Fibroblast of lung (primary cell): Measurements from ENCODE around the gene SCAMP3. TPM values are rescaled to one million over a fixed set of nuclear protein-coding genes. Genes with fewer than 3 reads are reported as not detected.

ENCODE experiments used
- DNase-seq, 2 donors: peaks; one replicate each; pipeline versions ENCODE4 v3.0.0 to v3.0.0-alpha.2; 2010; ENCODE audit warnings: low read depth in 2 of 2
- H2AFZ ChIP-seq: 2 replicates; pipeline ENCODE4 v1.5.1; 2012; ENCODE audit warnings: low read length, control low read depth, inconsistent platforms
- H3K27ac ChIP-seq: 2 replicates; pipeline ENCODE4 v1.5.1; 2011; ENCODE audit warnings: low read length, control low read depth; ENCODE audit not compliant: insufficient read depth
- H3K27me3 ChIP-seq: 2 replicates; pipeline ENCODE4 v1.5.1; 2011; ENCODE audit warnings: mild to moderate bottlenecking, low read length; ENCODE audit not compliant: control insufficient read depth, insufficient read depth
- H3K36me3 ChIP-seq: 2 replicates; pipeline ENCODE4 v1.5.1; 2011; ENCODE audit warnings: low read length; ENCODE audit not compliant: control insufficient read depth, insufficient read depth
- H3K4me1 ChIP-seq: 2 replicates; pipeline ENCODE4 v1.5.1; 2011; ENCODE audit warnings: low read length; ENCODE audit not compliant: control insufficient read depth, insufficient read depth; ENCODE audit errors: extremely low read depth
- H3K4me2 ChIP-seq: 2 replicates; pipeline ENCODE4 v1.5.1; 2011; ENCODE audit warnings: low read length, control low read depth; ENCODE audit not compliant: insufficient read depth; ENCODE audit errors: extremely low read depth
- H3K4me3 ChIP-seq, 4 experiments: fragments of 200-600 bp in 1 of 4; sonication (generic) in 1 of 4; replicated peaks in 1 of 4; 2 replicates each; pipeline ENCODE4 v1.5.1; 2011 to 2016; ENCODE audit warnings: low read length in 4 of 4, low read depth in 3 of 4, mild to moderate bottlenecking in 3 of 4, control low read depth in 2 of 4, inconsistent platforms in 1 of 4, mixed read lengths in 1 of 4; ENCODE audit not compliant: insufficient read depth in 1 of 4; ENCODE audit errors: control extremely low read depth in 1 of 4
- H3K79me2 ChIP-seq: 2 replicates; pipeline ENCODE4 v1.5.1; 2012; ENCODE audit warnings: mild to moderate bottlenecking, low read length, inconsistent platforms; ENCODE audit not compliant: control insufficient read depth, insufficient read depth
- H3K9ac ChIP-seq: 2 replicates; pipeline ENCODE4 v1.5.1; 2011; ENCODE audit warnings: mild to moderate bottlenecking, low read length, control low read depth; ENCODE audit not compliant: insufficient read depth
- H3K9me3 ChIP-seq: 2 replicates; pipeline ENCODE4 v1.5.1; 2012; ENCODE audit warnings: low read depth, low read length; ENCODE audit not compliant: control insufficient read depth, insufficient read depth
- H4K20me1 ChIP-seq: 2 replicates; pipeline ENCODE4 v1.5.1; 2011; ENCODE audit warnings: low read length; ENCODE audit not compliant: control insufficient read depth, insufficient read depth; ENCODE audit errors: extremely low read depth
- EZH2 ChIP-seq: IDR thresholded peaks from 2 replicates; pipeline ENCODE4 v1.5.1; 2012; ENCODE audit warnings: low read length, control low read depth, mild to moderate bottlenecking; ENCODE audit errors: missing control alignments
- polyA plus RNA-seq, 2 donors: library from polyadenylated mRNA; depleted of rRNA in 1 of 2; stranded (reverse) in 1 of 2; unstranded in 1 of 2; fragments of >200 nt; gene quantifications; 2 replicates each; pipeline ENCODE4 v1.2.1, GENCODE V29; 2011 to 2012; ENCODE audit warnings: missing spikeins in 1 of 2
- total RNA-seq: library from RNA; depleted of rRNA; stranded (reverse); fragments of >200 nt; gene quantifications from 2 replicates; pipeline ENCODE4 v1.2.1, GENCODE V29; 2014
- TF ChIP-seq, protein P1 (sequence below), 2 donors: IDR thresholded peaks in 1 of 2; conservative IDR thresholded peaks in 1 of 2; 1 replicate in 1 of 2; 2 replicates in 1 of 2; pipeline ENCODE4 v1.5.1; 2011 to 2012; ENCODE audit warnings: low read length in 2 of 2, control low read depth in 1 of 2, inconsistent platforms in 1 of 2, low read depth in 1 of 2, mild to moderate bottlenecking in 1 of 2

The SCAMP3 gene
- total and polyA plus RNA-seq, 2 donors (not counting 1 experiment from before 2014, with no cell fraction given): 33.2 to 106 TPM

GRCh38 chr1:155207806-155208540, 54.2 kb downstream of the SCAMP3 start, which contains the start of gene THBS3:
TSS of gene THBS3 (minus strand) at chr1:155207897. CDS start at chr1:155207876, 21 bp downstream.
- no peak within 1 kb of the TSS for H2AFZ ChIP-seq
- H3K27me3 ChIP-seq: no peaks in the 10 kb centered on the region
- no peaks in the 10 kb centered on the region for H3K36me3 ChIP-seq
- no peak for TF ChIP-seq EZH2
- TF ChIP-seq, protein P1, sequence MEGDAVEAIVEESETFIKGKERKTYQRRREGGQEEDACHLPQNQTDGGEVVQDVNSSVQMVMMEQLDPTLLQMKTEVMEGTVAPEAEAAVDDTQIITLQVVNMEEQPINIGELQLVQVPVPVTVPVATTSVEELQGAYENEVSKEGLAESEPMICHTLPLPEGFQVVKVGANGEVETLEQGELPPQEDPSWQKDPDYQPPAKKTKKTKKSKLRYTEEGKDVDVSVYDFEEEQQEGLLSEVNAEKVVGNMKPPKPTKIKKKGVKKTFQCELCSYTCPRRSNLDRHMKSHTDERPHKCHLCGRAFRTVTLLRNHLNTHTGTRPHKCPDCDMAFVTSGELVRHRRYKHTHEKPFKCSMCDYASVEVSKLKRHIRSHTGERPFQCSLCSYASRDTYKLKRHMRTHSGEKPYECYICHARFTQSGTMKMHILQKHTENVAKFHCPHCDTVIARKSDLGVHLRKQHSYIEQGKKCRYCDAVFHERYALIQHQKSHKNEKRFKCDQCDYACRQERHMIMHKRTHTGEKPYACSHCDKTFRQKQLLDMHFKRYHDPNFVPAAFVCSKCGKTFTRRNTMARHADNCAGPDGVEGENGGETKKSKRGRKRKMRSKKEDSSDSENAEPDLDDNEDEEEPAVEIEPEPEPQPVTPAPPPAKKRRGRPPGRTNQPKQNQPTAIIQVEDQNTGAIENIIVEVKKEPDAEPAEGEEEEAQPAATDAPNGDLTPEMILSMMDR (conservative IDR thresholded peaks at IDR 0.05 in 1 of 2, IDR thresholded peaks at IDR 0.05 in 1 of 2; ENCODE audit: low read depth in 1 of 2, low read length in 2 of 2): no peak
- no peaks in the 10 kb centered on the region for H3K79me2 ChIP-seq
- H3K4me1 ChIP-seq: peaks cover 15% of the 10 kb centered on the region
- H3K27ac ChIP-seq: peak within 1 kb of the TSS; percentile 100
- peak within 1 kb of the TSS; percentile 100 for H3K9ac ChIP-seq
- peak within 1 kb of the TSS; percentile 99 for H3K4me2 ChIP-seq
- peak within 1 kb of the TSS; percentile 75 to 100 (median 90) for H3K4me3 ChIP-seq
- H4K20me1 ChIP-seq: no peaks in the 10 kb centered on the region
- no peaks in the 10 kb centered on the region for H3K9me3 ChIP-seq
- DNase-seq: peak; percentile 28 to 57

GRCh38 chr1:155206891-155207805, 55.0 kb downstream of the SCAMP3 start:
- TF ChIP-seq, protein P1 (conservative IDR thresholded peaks at IDR 0.05 in 1 of 2, IDR thresholded peaks at IDR 0.05 in 1 of 2; ENCODE audit: low read depth in 1 of 2, low read length in 2 of 2): peak; percentile 88 to 90
- TF ChIP-seq EZH2: no peak
- H3K9ac ChIP-seq: peak overlapping the region; percentile 100
- no peaks in the 10 kb centered on the region for H3K9me3 ChIP-seq
- peaks cover 15% of the 10 kb centered on the region for H3K4me1 ChIP-seq
- H3K4me2 ChIP-seq: peak overlapping the region; percentile 84
- no peaks in the 10 kb centered on the region for H3K27me3 ChIP-seq
- peak overlapping the region; percentile 52 to 100 (median 82) for H3K4me3 ChIP-seq
- peaks cover 3% of the 10 kb centered on the region for H3K36me3 ChIP-seq
- DNase-seq: peak; percentile 72 to 77
- no peak overlapping the region for H2AFZ ChIP-seq
- H3K27ac ChIP-seq: peak overlapping the region; percentile 100
- no peaks in the 10 kb centered on the region for H4K20me1 ChIP-seq
- no peaks in the 10 kb centered on the region for H3K79me2 ChIP-seq

Other genes starting within 250 kb of the SCAMP3 start
- gene DCST2, start 228.6 kb downstream of the SCAMP3 start, total RNA-seq: under 0.01 and 0.17 TPM in 2 replicates
- 0.06 and 0.10 TPM in 2 replicates for gene DCST2, start 228.6 kb downstream of the SCAMP3 start, polyA plus RNA-seq
- not detected in 2 replicates for gene DCST1, start 228.5 kb downstream of the SCAMP3 start, total RNA-seq
- not detected in 2 replicates for gene DCST1, start 228.5 kb downstream of the SCAMP3 start, polyA plus RNA-seq
- 49.1 and 58.5 TPM in 2 replicates for gene ADAM15, start 211.0 kb downstream of the SCAMP3 start, total RNA-seq
- gene ADAM15, start 211.0 kb downstream of the SCAMP3 start, polyA plus RNA-seq: 19.5 and 28.9 TPM in 2 replicates
- gene EFNA4, start 198.6 kb downstream of the SCAMP3 start, total RNA-seq: 2.8 and 3.8 TPM in 2 replicates
- gene EFNA4, start 198.6 kb downstream of the SCAMP3 start, polyA plus RNA-seq: 2.6 and 4.3 TPM in 2 replicates
- 0.33 and 0.51 TPM in 2 replicates for gene EFNA3, start 183.5 kb downstream of the SCAMP3 start, total RNA-seq
- 0.16 and 0.30 TPM in 2 replicates for gene EFNA3, start 183.5 kb downstream of the SCAMP3 start, polyA plus RNA-seq
- 0.26 TPM in 1 of 2 replicates, not detected in the other for gene EFNA1, start 134.5 kb downstream of the SCAMP3 start, total RNA-seq
- 0.06 and 0.07 TPM in 2 replicates for gene EFNA1, start 134.5 kb downstream of the SCAMP3 start, polyA plus RNA-seq
- gene SLC50A1, start 126.5 kb downstream of the SCAMP3 start, total RNA-seq: 35.4 and 61.1 TPM in 2 replicates
- 29.4 and 36.0 TPM in 2 replicates for gene SLC50A1, start 126.5 kb downstream of the SCAMP3 start, polyA plus RNA-seq
- 27.7 and 40.5 TPM in 2 replicates for gene DPM3, start 121.8 kb downstream of the SCAMP3 start, total RNA-seq
- 31.9 and 35.4 TPM in 2 replicates for gene DPM3, start 121.8 kb downstream of the SCAMP3 start, polyA plus RNA-seq
- gene KRTCAP2, start 89.1 kb downstream of the SCAMP3 start, total RNA-seq: 122 and 125 TPM in 2 replicates
- gene KRTCAP2, start 89.1 kb downstream of the SCAMP3 start, polyA plus RNA-seq: 123 and 134 TPM in 2 replicates
- gene TRIM46, start 88.5 kb downstream of the SCAMP3 start, total RNA-seq: 3.1 and 4.0 TPM in 2 replicates
- 1.9 and 2.2 TPM in 2 replicates for gene TRIM46, start 88.5 kb downstream of the SCAMP3 start, polyA plus RNA-seq
- 36.8 and 38.3 TPM in 2 replicates for gene THBS3, start 54.5 kb downstream of the SCAMP3 start, total RNA-seq
- 30.0 and 39.6 TPM in 2 replicates for gene THBS3, start 54.5 kb downstream of the SCAMP3 start, polyA plus RNA-seq
- 36.7 and 46.6 TPM in 2 replicates for gene MTX1, start 53.7 kb downstream of the SCAMP3 start, total RNA-seq
- 42.2 and 52.4 TPM in 2 replicates for gene MTX1, start 53.7 kb downstream of the SCAMP3 start, polyA plus RNA-seq
- gene ENTREP3, start 6.9 kb downstream of the SCAMP3 start, total RNA-seq: 5.4 and 12.9 TPM in 2 replicates
- 8.5 and 14.3 TPM in 2 replicates for gene ENTREP3, start 6.9 kb downstream of the SCAMP3 start, polyA plus RNA-seq
- gene CLK2, start 11.1 kb upstream of the SCAMP3 start, total RNA-seq: 21.3 and 26.8 TPM in 2 replicates
- gene CLK2, start 11.1 kb upstream of the SCAMP3 start, polyA plus RNA-seq: 34.0 and 40.9 TPM in 2 replicates
- gene HCN3, start 15.1 kb upstream of the SCAMP3 start, total RNA-seq: 0.99 and 1.0 TPM in 2 replicates
- 0.79 and 0.86 TPM in 2 replicates for gene HCN3, start 15.1 kb upstream of the SCAMP3 start, polyA plus RNA-seq
- not detected in 2 replicates for gene PKLR, start 39.1 kb upstream of the SCAMP3 start, total RNA-seq
- not detected in 2 replicates for gene PKLR, start 39.1 kb upstream of the SCAMP3 start, polyA plus RNA-seq
- 279 and 840 TPM in 2 replicates for gene FDPS, start 46.5 kb upstream of the SCAMP3 start, total RNA-seq
- gene FDPS, start 46.5 kb upstream of the SCAMP3 start, polyA plus RNA-seq: 399 TPM in 2 replicates
- 9.8 and 12.6 TPM in 2 replicates for gene RUSC1, start 58.5 kb upstream of the SCAMP3 start, total RNA-seq
- gene RUSC1, start 58.5 kb upstream of the SCAMP3 start, polyA plus RNA-seq: 16.4 and 22.8 TPM in 2 replicates